GM12891 (cell line): ENCODE data around the gene NCR1.
"Not testable (repeated sequence)": the region's sequence is repeated elsewhere in the genome, so short reads cannot be mapped to it uniquely, and the experiment has no call there.

Experiments used
- DNase-seq: peaks from one replicate; pipeline ENCODE4 v3.0.0; 2011; ENCODE audit warnings: low spot score; ENCODE audit not compliant: insufficient read length
- FAIRE-seq: peaks from 2 replicates; lab custom pipeline; 2011; peaks lifted over from hg19 to GRCh38; lab: Jason Lieb, UNC
- PAX5 ChIP-seq: IDR thresholded peaks from 2 replicates; pipeline ENCODE4 v1.6.1; 2011; ENCODE audit warnings: low read length, moderate library complexity, mild to moderate bottlenecking; ENCODE audit not compliant: insufficient read depth, severe bottlenecking
- POLR2A ChIP-seq: IDR thresholded peaks from 2 replicates; pipeline ENCODE4 v1.6.1; 2011; ENCODE audit warnings: low read depth, low read length, control low read depth
- POLR2AphosphoS5 ChIP-seq: IDR thresholded peaks from 2 replicates; pipeline ENCODE4 v1.6.1; 2011; ENCODE audit warnings: low read depth, low read length, control low read depth
- POU2F2 ChIP-seq: IDR thresholded peaks from 2 replicates; pipeline ENCODE4 v1.6.1; 2011; ENCODE audit warnings: low read depth, mild to moderate bottlenecking, control low read depth, low read length, moderate library complexity
- SPI1 ChIP-seq: IDR thresholded peaks from 2 replicates; pipeline ENCODE4 v1.6.1; 2011; ENCODE audit warnings: low read depth, low read length, control low read depth
- TAF1 ChIP-seq: IDR thresholded peaks from 2 replicates; pipeline ENCODE4 v1.6.1; 2011; ENCODE audit warnings: low read depth, low read length, control low read depth

NCR1 gene

GRCh38 chr19:54888239-54888638 is 17.7 kb upstream of the NCR1 start:
- FAIRE-seq (no peak), DNase-seq (no peak)
- TF ChIP-seq TAF1: no peak
- 0 out of 2 replicates have a peak, but pooled peaks have one; percentile 21 for TF ChIP-seq SPI1

GRCh38 chr19:54889566-54889965 is 16.4 kb upstream of the NCR1 start:
- TF ChIP-seq POLR2AphosphoS5: no peak
- no peak for TF ChIP-seq TAF1
- no peak for TF ChIP-seq SPI1
- no peak for TF ChIP-seq POU2F2
- TF ChIP-seq PAX5: no peak
- no peak for TF ChIP-seq POLR2A
- no peak for FAIRE-seq
- no peak for DNase-seq

GRCh38 chr19:54893406-54893805 is 12.5 kb upstream of the NCR1 start:
- TF ChIP-seq POU2F2 (no peak), SPI1 (no peak), POLR2AphosphoS5 (no peak), POLR2A (no peak), TAF1 (no peak), PAX5 (no peak)
- FAIRE-seq (no peak), DNase-seq (no peak)

GRCh38 chr19:54894106-54894505 is 11.8 kb upstream of the NCR1 start:
- not testable (repeated sequence) for FAIRE-seq, DNase-seq

GRCh38 chr19:54896036-54896435 is 9.9 kb upstream of the NCR1 start:
- no peak for DNase-seq
- FAIRE-seq: no peak
- TF ChIP-seq TAF1 (no peak), POU2F2 (no peak)

GRCh38 chr19:54898685-54899084 is 7.3 kb upstream of the NCR1 start:
- FAIRE-seq, DNase-seq: not testable (repeated sequence)

GRCh38 chr19:54899646-54900045 is 6.3 kb upstream of the NCR1 start:
- not testable (repeated sequence) for DNase-seq, FAIRE-seq

- not testable (repeated sequence) for DNase-seq, FAIRE-seq
Observed at GRCh38 chr19:54901153-54901552, 4.8 kb upstream of the NCR1 start.

- no peak for FAIRE-seq
Observed at GRCh38 chr19:54902061-54902460, 3.9 kb upstream of the NCR1 start.

GRCh38 chr19:54903303-54903702 is 2.6 kb upstream of the NCR1 start:
- no peak for DNase-seq
- no peak for FAIRE-seq
- no peak for TF ChIP-seq TAF1
- no peak for TF ChIP-seq PAX5
- no peak for TF ChIP-seq POLR2AphosphoS5
- TF ChIP-seq SPI1: no peak
- no peak for TF ChIP-seq POU2F2
- no peak for TF ChIP-seq POLR2A

More at GRCh38 chr19:54902061-54902460, 3.9 kb upstream of the NCR1 start:
- TF ChIP-seq TAF1: no peak
- TF ChIP-seq POU2F2: no peak
- no peak for TF ChIP-seq PAX5
- no peak for TF ChIP-seq POLR2AphosphoS5
- TF ChIP-seq SPI1: no peak
- TF ChIP-seq POLR2A: no peak
- DNase-seq: no peak

- FAIRE-seq, DNase-seq: not testable (repeated sequence)
Observed at GRCh38 chr19:54904261-54904660, 1.7 kb upstream of the NCR1 start.

GRCh38 chr19:54905421-54905802 is 536 bp upstream of the NCR1 start:
- TF ChIP-seq POU2F2 (no peak), POLR2A (no peak), TAF1 (no peak), PAX5 (no peak), SPI1 (no peak), POLR2AphosphoS5 (no peak)
- no peak for DNase-seq
- no peak for FAIRE-seq

GRCh38 chr19:54906819-54907218 is 871 bp downstream of the NCR1 start:
- FAIRE-seq: no peak
- no peak for TF ChIP-seq POU2F2
- no peak for TF ChIP-seq POLR2AphosphoS5
- TF ChIP-seq PAX5: no peak
- TF ChIP-seq SPI1: no peak
- no peak for TF ChIP-seq POLR2A
- no peak for TF ChIP-seq TAF1
- no peak for DNase-seq

- not testable (repeated sequence) for DNase-seq, FAIRE-seq
Observed at GRCh38 chr19:54907899-54908298, 2.0 kb downstream of the NCR1 start.
